SK-N-MC (cell line): Measurements from ENCODE around the gene SEMA3A.

Experiments used
- EZH2 ChIP-seq: fragments of 200-600 bp; sonication (generic); IDR thresholded peaks from one replicate; pipeline ENCODE4 v1.6.1; 2017; ENCODE audit warnings: antibody characterized with exemption
- POLR2AphosphoS5 ChIP-seq: IDR thresholded peaks from 2 replicates; pipeline ENCODE4 v1.6.1; 2012; ENCODE audit warnings: mild to moderate bottlenecking, low read depth, low read length, borderline replicate concordance

DNA sequence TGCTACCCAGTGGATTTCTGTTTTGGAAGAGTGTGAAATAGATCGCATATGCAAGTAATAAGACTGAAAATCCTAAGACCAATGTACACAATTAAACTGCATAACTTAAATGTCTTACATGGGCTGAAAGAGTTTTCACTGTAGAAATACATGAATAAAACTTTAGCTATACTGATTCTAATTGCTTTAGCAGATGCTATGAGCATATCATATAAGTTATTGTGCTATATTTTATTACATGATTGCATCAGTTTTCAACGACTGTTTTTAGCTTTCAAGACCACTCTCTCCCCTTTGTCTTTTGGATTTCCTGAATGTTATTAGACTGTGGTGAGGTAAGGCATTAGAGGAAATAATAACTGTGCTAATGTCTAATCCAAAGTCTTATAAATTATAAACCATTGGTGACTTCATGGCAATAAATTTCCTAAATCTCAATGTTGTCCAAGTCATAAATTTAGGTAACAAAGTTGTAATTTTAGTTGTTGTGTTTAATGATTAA, 124.5 kb downstream of the SEMA3A start:
- TF ChIP-seq POLR2AphosphoS5 (no peak), EZH2 (no peak)
